HG02610 (cell line): ENCODE measurements around the gene USP24.
"Not testable (repeated sequence)": the region's sequence is repeated elsewhere in the genome, so short reads cannot be mapped to it uniquely, and the experiment has no call there.

Experiments used
- ATAC-seq: cut with Tn5 transposase; IDR thresholded peaks from one replicate; pipeline ENCODE4 v1.9.1; 2021; ENCODE audit warnings: mild to moderate bottlenecking, moderate library complexity; ENCODE audit not compliant: unreplicated experiment

Gene USP24

DNA sequence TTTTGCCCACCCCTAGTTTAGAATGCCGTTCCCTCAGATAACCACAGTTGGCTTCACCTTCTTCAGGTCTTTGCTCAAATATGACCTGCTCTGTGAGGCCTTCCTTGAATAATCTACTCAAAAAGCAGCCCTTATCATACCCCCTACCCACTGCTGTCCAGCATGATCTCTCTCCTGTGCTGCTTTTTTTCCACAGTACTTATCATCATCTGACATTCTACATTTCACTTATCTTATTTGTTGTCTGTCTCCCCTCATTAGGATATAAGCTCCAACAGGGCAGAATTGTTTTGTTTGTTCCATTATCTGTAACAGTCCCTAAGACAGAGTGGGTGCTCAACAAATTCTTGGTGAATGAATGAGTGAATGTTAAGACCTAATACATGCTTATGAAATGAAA is 18.1 kb downstream of the USP24 start:
- ATAC-seq: no peak

DNA sequence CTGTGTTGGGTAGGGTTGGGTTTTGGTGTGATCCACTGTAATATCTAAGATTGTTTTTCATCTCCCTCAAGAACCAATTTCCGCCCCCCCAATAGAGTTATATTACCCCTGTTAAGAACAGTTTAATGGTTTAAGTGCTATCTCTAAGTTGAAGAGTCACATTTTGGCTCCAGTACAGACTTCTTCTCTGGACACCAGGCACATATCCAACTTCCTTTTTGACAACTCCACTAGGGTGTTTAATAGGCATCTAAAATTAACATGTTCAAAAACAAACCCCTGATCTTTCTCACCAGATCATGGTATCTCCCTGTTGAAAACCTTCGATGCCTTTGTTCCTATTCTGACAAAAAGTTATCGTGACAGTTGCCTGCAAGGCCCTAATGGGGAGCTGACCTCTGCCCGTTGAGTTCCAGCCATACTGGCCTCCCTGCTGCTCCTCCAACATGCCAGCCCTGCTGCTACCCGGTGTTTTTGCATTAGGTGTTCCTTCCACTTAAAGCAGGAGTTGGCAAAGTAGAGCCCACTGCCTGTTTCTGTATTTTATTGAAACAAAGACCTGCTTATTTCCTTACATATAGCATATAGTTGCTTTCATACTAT is 18.6 kb downstream of the USP24 start:
- ATAC-seq: no peak

- no peak for ATAC-seq
Observed at GRCh38 chr1:55195521-55196233, 19.5 kb downstream of the USP24 start.

DNA sequence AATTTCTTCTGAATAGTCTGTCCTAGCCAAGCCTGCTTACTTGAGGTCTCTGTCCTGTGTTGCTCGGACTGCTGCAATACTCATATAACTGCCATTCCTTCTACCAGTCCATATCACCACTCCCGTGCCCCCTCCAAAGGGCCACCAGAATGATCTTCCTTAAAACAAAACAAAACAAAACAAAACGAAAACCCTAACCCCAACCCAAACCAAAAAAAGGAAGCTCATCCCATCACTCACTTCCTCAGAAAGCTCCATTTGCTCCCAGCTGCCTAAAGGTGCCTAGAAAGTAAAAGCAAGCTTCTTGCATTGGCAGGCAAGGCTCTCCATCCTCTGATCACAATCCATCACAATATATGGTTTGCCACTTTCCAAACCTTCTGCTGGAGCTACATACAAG is 20.3 kb downstream of the USP24 start:
- ATAC-seq: no peak

- ATAC-seq: no peak
Observed at GRCh38 chr1:55192093-55192492, 23.1 kb downstream of the USP24 start.

DNA sequence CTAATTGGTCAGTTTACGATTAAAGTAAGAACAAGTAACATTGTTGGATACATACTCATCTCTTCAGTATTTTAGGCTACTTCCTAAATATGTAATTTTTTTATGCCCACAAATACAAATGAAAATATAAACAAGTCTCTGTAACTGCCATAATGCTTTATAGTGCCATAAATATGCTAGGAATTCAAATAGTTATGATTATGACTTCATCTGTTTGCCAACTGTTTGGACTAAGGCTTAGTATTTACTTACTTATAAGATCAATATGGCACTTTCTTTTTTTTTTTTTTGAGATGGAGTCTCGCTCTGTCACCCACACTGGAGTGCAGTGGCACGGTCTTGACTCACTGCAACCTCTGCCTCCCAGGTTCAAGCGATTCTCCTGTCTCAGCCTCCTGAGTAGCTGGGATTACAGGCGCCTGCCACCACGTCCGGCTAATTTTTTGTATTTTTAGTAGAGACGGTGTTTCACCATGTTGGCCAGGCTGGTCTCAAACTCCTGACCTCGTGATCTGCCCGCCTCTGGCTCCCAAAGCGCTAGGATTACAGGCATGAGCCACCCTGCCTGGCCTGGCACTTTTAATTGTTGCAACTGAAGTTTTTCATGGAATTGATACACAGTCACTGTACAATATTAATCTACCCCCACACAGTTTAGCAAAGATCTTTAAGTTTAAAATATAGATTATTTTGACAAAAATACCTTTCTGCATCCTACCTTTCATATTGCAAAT is 23.8 kb downstream of the USP24 start:
- ATAC-seq: not testable (repeated sequence)

DNA sequence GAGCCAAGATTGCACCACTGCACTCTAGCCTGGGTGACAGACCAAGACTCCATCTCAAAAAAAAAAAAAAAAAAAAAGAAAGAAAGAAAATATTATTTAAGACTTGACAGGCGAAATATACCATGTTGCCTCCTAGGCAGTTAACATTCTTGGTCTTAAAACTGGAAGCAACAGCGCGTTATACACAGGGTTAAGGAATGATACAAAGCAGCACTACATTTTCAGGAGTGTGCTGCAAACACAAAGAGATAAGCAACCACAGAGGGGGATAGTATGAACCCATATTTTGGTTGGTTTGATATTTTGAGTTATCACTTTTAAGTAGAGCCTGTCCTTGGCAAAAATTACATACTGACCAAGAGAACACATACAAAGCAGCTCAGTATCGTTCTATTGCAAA is 25.1 kb downstream of the USP24 start:
- ATAC-seq: no peak

DNA sequence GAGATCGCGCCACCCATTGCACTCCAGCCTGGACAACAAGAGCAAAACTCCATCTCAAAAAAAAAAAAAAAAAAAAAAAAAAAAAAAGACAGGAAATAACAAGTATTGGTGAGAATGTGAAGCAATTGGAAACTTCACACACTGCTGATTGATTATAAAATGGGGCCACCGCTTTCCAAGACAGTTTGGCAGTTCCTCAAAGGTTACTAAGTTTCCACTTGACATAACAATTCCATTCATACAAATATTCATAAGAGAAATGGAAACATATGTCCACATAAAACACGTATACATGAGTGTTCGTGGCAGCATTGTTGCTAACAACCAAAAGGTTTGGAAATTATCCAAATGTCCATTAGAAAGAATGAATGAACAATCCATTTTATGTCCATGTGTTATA is 26.3 kb downstream of the USP24 start:
- ATAC-seq: no peak

GRCh38 chr1:55185832-55186231 is 29.3 kb downstream of the USP24 start:
- no peak for ATAC-seq

DNA sequence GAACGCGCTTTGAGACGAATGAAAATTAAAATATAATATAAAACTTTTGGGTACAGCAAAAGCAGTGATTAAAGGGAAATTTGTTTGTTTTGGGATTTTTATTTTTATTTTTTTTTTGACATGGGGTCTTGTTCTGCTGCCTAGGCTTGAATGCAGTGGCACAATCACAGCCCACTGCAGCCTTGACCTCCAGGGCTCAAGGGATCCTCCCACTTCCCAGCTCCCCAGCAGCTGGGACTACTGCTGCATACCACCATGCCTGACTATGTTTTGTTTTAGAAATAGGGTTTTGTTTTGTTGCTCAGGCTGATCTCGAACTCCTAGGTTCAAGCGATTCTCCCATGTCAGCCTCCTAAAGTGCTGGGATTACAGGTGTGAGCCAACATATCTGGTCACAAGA is 30.3 kb downstream of the USP24 start:
- ATAC-seq: no peak

DNA sequence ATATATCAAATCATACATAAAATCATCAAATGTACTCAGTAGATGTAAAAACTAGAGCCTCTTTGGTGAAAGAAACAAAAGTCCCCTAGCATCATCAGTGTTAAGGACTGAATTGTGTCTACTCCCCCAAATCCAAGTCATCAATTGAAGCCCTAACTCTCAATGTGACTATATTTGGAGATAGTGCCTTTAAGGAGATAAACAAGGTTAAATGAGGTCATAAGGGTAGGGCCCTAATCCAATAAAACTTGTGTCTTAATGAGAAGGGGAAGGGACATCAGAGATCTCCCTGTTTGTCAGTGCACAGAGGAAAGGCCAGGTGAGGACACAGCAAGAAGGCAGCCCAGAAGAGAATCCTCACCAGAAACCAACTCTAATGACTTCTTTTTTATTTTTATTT is 33.5 kb downstream of the USP24 start:
- ATAC-seq: no peak

GRCh38 chr1:55180075-55180670 is 35.0 kb downstream of the USP24 start:
- ATAC-seq: no peak

DNA sequence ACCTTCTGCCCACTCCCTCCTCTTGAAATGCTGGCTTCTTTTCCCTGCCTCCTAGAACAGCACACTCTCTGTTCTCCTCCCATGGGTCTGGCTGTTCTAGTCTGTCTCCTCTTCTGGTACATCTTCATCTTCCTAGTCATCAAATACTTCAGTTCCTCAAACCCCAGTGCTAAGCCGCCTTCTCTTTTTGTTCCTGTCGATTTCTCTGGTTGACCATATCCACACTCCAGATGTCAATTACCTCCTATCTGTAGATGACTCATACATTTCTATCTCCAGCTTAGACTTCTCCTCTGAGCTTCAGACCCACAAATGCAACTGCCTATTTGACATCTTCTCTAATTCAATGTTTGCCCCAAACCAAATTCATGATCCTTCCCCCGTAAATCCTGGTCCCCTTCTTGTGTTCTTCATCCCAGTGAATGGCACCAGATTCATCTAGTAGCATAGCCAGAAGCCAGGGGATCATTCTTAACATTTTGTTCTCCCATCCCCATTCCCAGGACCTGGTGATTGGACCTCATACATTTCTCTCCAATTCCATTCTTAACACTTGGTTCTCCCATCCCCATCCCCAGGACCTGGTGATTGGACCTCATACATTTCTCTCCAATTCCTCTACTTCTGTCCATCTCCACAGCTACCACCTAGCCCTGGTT is 35.9 kb downstream of the USP24 start:
- ATAC-seq: no peak

DNA sequence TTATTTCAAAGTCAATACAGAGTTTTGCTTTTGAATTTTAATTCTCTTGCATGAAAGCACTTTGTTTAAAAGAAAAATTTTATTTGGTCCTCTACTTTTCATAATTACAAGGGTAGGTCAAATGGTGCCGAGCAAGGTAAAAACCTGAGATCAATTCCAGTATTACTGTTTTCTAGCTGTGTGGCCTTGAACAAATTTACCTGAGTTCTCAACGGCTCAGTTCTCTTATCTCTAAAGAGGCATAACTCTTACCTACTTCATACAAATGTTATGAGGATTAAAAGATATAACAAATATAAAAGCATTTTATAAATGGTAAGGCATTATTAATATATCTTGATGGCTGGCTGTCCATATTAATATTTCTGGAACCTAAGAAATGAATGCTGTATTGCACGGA is 42.5 kb downstream of the USP24 start:
- ATAC-seq: no peak

DNA sequence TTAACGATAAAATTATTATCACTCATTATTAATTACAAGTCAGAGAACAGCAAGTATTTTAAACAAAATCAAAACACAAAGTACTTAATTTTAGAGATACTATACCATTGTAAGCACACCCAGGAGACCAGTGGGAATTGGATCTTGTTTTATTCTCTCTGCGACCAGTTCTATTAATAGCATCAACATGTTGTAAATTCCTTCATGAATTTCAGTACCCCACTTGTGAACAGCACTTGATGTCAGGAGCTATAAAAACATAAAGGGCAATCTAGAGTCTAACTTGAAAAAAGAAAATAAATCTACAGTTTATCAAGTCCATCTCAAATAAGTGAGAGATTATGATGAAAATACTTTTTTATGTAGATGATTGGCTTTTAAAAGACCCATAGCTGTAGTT is 42.9 kb downstream of the USP24 start:
- no peak for ATAC-seq

DNA sequence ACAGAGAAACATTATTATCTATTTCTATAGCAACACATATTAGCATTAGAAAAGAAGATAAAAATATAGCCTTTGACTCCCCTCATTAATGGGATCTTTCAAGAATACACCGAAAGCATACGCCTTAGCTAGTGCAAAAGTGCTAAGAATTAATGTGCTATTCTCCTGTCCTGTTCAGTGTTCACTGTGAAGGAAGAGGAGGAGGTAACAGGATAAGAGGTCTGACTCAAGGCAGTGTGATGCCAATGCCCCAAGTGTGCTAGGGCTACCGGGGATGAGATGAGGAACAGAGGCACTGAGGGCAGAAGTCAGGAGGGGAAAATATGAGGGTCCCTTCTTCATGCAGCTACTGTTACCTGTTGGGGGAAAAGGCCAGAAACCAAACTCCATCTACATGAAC is 43.5 kb downstream of the USP24 start:
- ATAC-seq: no peak

- no peak for ATAC-seq
Observed at GRCh38 chr1:55170426-55170825, 44.7 kb downstream of the USP24 start.

- no peak for ATAC-seq
Observed at GRCh38 chr1:55169126-55169525, 46.0 kb downstream of the USP24 start.

DNA sequence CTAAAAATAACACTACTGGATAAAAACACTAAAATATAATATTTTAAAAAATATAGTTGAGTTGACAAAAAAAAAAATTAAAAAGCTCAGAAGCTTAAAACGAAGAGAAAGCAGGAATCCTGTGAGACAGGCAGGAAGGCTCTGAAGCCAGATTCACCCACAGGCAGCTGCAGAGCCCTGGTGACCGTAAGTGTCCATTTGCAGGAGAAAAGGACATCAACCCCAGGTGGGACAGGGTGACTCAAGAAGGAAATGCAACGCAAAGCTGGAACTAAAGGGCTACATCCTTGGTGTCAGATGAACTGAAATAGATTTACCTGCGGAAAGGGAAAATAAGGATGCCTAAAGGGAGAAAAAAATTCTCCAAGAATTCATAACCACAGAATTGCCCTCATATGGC is 46.8 kb downstream of the USP24 start:
- no peak for ATAC-seq

DNA sequence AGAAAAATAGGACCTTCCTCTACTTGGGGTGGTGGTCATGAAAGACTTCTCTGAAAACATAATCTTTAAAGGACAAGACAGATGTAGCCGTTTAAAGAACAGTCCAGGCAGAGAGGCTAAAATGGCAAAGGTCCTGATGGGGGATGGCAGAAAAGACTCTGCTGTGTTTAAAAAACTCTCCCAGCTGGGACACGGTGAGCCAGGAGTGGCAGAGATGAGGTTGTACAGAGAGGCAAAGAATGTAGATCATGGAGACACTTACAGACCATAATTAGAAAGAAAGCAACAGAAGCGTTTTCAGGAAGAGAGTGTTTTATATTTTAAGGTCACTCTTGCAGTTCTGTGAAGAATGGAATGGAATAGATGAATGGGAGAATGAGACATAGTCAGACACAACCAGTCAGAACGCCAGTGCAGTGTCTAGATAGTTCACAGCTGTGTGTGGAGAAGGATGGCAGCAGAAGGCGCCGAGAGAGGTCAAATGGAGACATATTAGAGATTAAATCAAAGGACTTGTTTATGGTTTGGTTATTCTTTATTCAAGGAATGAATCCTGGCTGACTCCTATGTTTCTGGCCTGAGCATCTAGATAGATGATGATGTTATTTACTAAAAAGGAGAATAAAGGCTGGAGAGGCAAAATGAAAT is 47.8 kb downstream of the USP24 start:
- no peak for ATAC-seq

DNA sequence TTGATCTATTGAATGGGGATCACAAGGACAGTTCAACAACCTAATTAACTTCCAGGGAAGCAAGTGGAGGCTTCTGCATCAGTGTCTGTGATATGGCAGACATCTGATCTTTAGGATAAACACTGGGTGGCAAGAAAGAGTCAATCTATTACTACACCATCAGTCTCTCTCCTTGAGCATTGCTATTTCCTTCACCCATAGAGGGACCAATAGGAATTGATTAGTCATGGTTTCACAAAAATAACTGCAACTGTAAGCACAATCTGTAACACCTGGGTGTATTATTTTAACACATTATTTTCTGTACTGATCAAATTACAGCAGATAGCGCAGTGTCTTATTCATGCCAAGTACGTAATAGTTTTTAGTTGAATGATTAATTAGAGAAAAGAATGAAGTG is 50.3 kb downstream of the USP24 start:
- ATAC-seq: no peak
